Measurements from ENCODE around the gene NFYA. TPM values are rescaled to one million over a fixed set of nuclear protein-coding genes. Genes with fewer than 3 reads are reported as not detected.
"Not testable (repeated sequence)": the region's sequence is repeated elsewhere in the genome, so short reads cannot be mapped to it uniquely, and the experiment has no call there.

The NFYA gene
- total RNA-seq, 1 experiment from 2014 or later, result 15.7 TPM

- H3K9me2 ChIP-seq (replicated peaks; ENCODE audit: insufficient read depth, low read length), result no peaks in the 10 kb centered on the region
- H3K36me3 ChIP-seq (ENCODE audit: insufficient read depth, low read length), result peaks cover 69% of the 10 kb centered on the region; the same call in 1 of the 2 replicates
- no peaks in the 10 kb centered on the region for H3K4me1 ChIP-seq (ENCODE audit: low read length)
- H2AFZ ChIP-seq (ENCODE audit: low read length), result no peak overlapping the region
- H3K4me3 ChIP-seq (ENCODE audit: low read length), result no peak overlapping the region
- H4K20me1 ChIP-seq (ENCODE audit: insufficient read depth, low read depth, low read length), result no peaks in the 10 kb centered on the region
- H3K27me3 ChIP-seq (ENCODE audit: low read length), result no peaks in the 10 kb centered on the region
- no peaks in the 10 kb centered on the region for H3K9me3 ChIP-seq (ENCODE audit: low read length)
- no peak overlapping the region for H3K27ac ChIP-seq (ENCODE audit: low read length)
- H3K79me2 ChIP-seq (ENCODE audit: low read length), result no peaks in the 10 kb centered on the region; the same call in 1 of the 2 replicates
- H3K4me2 ChIP-seq (ENCODE audit: low read depth, low read length, poor library complexity, severe bottlenecking), result no peak overlapping the region
- H3K9ac ChIP-seq (ENCODE audit: low read length), result no peak overlapping the region
- DNase-seq, result no peak
Measured at GRCh38 chr6:41097467-41098090, 24.8 kb downstream of the NFYA start.

GRCh38 chr6:41098366-41098765 is 25.6 kb downstream of the NFYA start:
- Histone ChIP-seq H3K4me2 (ENCODE audit: low read depth, low read length, poor library complexity, severe bottlenecking) (no peak overlapping the region), H3K4me3 (ENCODE audit: low read length) (no peak overlapping the region), H3K9me2 (replicated peaks; ENCODE audit: insufficient read depth, low read length) (no peaks in the 10 kb centered on the region), H3K27me3 (ENCODE audit: low read length) (no peaks in the 10 kb centered on the region), H3K27ac (ENCODE audit: low read length) (no peak overlapping the region), H3K4me1 (ENCODE audit: low read length) (no peaks in the 10 kb centered on the region), H3K79me2 (ENCODE audit: low read length) (no peaks in the 10 kb centered on the region; the same call in 1 of the 2 replicates), H2AFZ (ENCODE audit: low read length) (no peak overlapping the region), H3K36me3 (ENCODE audit: insufficient read depth, low read length) (peaks cover 62% of the 10 kb centered on the region; the same call in 1 of the 2 replicates), H4K20me1 (ENCODE audit: insufficient read depth, low read depth, low read length) (no peaks in the 10 kb centered on the region), H3K9me3 (ENCODE audit: low read length) (no peaks in the 10 kb centered on the region), H3K9ac (ENCODE audit: low read length) (no peak overlapping the region)
- no peak for DNase-seq

- no peaks in the 10 kb centered on the region for H3K9me2 ChIP-seq (replicated peaks; ENCODE audit: insufficient read depth, low read length)
- no peak overlapping the region for H3K27ac ChIP-seq (ENCODE audit: low read length)
- no peak overlapping the region for H3K4me3 ChIP-seq (ENCODE audit: low read length)
- H3K27me3 ChIP-seq (ENCODE audit: low read length), result no peaks in the 10 kb centered on the region
- H3K9ac ChIP-seq (ENCODE audit: low read length), result no peak overlapping the region
- no peaks in the 10 kb centered on the region; the same call in 1 of the 2 replicates for H3K79me2 ChIP-seq (ENCODE audit: low read length)
- no peak for DNase-seq
- H3K4me1 ChIP-seq (ENCODE audit: low read length), result no peaks in the 10 kb centered on the region
- H3K36me3 ChIP-seq (ENCODE audit: insufficient read depth, low read length), result peaks cover 41% of the 10 kb centered on the region; the same call in 1 of the 2 replicates
- H2AFZ ChIP-seq (ENCODE audit: low read length), result no peak overlapping the region
- H4K20me1 ChIP-seq (ENCODE audit: insufficient read depth, low read depth, low read length), result no peaks in the 10 kb centered on the region
- no peaks in the 10 kb centered on the region for H3K9me3 ChIP-seq (ENCODE audit: low read length)
- H3K4me2 ChIP-seq (ENCODE audit: low read depth, low read length, poor library complexity, severe bottlenecking), result no peak overlapping the region
Measured at GRCh38 chr6:41100871-41101287, 28.1 kb downstream of the NFYA start.

- Histone ChIP-seq H2AFZ (ENCODE audit: low read length) (no peak overlapping the region), H3K36me3 (ENCODE audit: insufficient read depth, low read length) (peaks cover 16% of the 10 kb centered on the region; the same call in 1 of the 2 replicates), H3K27ac (ENCODE audit: low read length) (no peak overlapping the region), H3K9ac (ENCODE audit: low read length) (no peak overlapping the region), H3K4me3 (ENCODE audit: low read length) (no peak overlapping the region), H3K4me1 (ENCODE audit: low read length) (no peaks in the 10 kb centered on the region), H3K4me2 (ENCODE audit: low read depth, low read length, poor library complexity, severe bottlenecking) (no peak overlapping the region), H3K79me2 (ENCODE audit: low read length) (no peaks in the 10 kb centered on the region), H3K9me3 (ENCODE audit: low read length) (no peaks in the 10 kb centered on the region), H3K27me3 (ENCODE audit: low read length) (no peaks in the 10 kb centered on the region), H4K20me1 (ENCODE audit: insufficient read depth, low read depth, low read length) (no peaks in the 10 kb centered on the region), H3K9me2 (replicated peaks; ENCODE audit: insufficient read depth, low read length) (no peaks in the 10 kb centered on the region)
- no peak for DNase-seq
Measured at GRCh38 chr6:41103847-41104246, 31.1 kb downstream of the NFYA start.

GRCh38 chr6:41111017-41111416 is 38.2 kb downstream of the NFYA start:
- Histone ChIP-seq H3K9ac (ENCODE audit: low read length) (no peak overlapping the region), H3K27ac (ENCODE audit: low read length) (no peak overlapping the region), H3K9me3 (ENCODE audit: low read length) (no peaks in the 10 kb centered on the region), H3K9me2 (replicated peaks; ENCODE audit: insufficient read depth, low read length) (no peaks in the 10 kb centered on the region), H3K36me3 (ENCODE audit: insufficient read depth, low read length) (no peaks in the 10 kb centered on the region), H3K4me1 (ENCODE audit: low read length) (no peaks in the 10 kb centered on the region), H3K4me3 (ENCODE audit: low read length) (no peak overlapping the region), H3K79me2 (ENCODE audit: low read length) (no peaks in the 10 kb centered on the region), H4K20me1 (ENCODE audit: insufficient read depth, low read depth, low read length) (no peaks in the 10 kb centered on the region), H2AFZ (ENCODE audit: low read length) (no peak overlapping the region), H3K4me2 (ENCODE audit: low read depth, low read length, poor library complexity, severe bottlenecking) (no peak overlapping the region), H3K27me3 (ENCODE audit: low read length) (no peaks in the 10 kb centered on the region)
- no peak for DNase-seq

GRCh38 chr6:41115027-41115426 is 42.3 kb downstream of the NFYA start:
- not testable (repeated sequence) for DNase-seq; H2AFZ ChIP-seq (ENCODE audit: low read length); H3K27ac ChIP-seq (ENCODE audit: low read length); H3K79me2 ChIP-seq (ENCODE audit: low read length); H3K36me3 ChIP-seq (ENCODE audit: insufficient read depth, low read length); H3K4me1 ChIP-seq (ENCODE audit: low read length); H4K20me1 ChIP-seq (ENCODE audit: insufficient read depth, low read depth, low read length); H3K9ac ChIP-seq (ENCODE audit: low read length); H3K4me2 ChIP-seq (ENCODE audit: low read depth, low read length, poor library complexity, severe bottlenecking); H3K4me3 ChIP-seq (ENCODE audit: low read length); H3K9me3 ChIP-seq (ENCODE audit: low read length); H3K27me3 ChIP-seq (ENCODE audit: low read length); H3K9me2 ChIP-seq (replicated peaks; ENCODE audit: insufficient read depth, low read length)

- Histone ChIP-seq H3K4me3 (ENCODE audit: low read length) (no peak overlapping the region), H3K79me2 (ENCODE audit: low read length) (no peaks in the 10 kb centered on the region), H3K27ac (ENCODE audit: low read length) (no peak overlapping the region), H3K27me3 (ENCODE audit: low read length) (no peaks in the 10 kb centered on the region), H3K4me1 (ENCODE audit: low read length) (no peaks in the 10 kb centered on the region), H3K4me2 (ENCODE audit: low read depth, low read length, poor library complexity, severe bottlenecking) (no peak overlapping the region), H3K36me3 (ENCODE audit: insufficient read depth, low read length) (no peaks in the 10 kb centered on the region), H3K9ac (ENCODE audit: low read length) (no peak overlapping the region), H3K9me2 (replicated peaks; ENCODE audit: insufficient read depth, low read length) (no peaks in the 10 kb centered on the region), H3K9me3 (ENCODE audit: low read length) (no peaks in the 10 kb centered on the region), H2AFZ (ENCODE audit: low read length) (no peak overlapping the region), H4K20me1 (ENCODE audit: insufficient read depth, low read depth, low read length) (no peaks in the 10 kb centered on the region)
- DNase-seq, result no peak
Measured at GRCh38 chr6:41119508-41119907, 46.7 kb downstream of the NFYA start.

GRCh38 chr6:41120058-41120457 is 47.3 kb downstream of the NFYA start:
- no peak for DNase-seq
- Histone ChIP-seq H3K79me2 (ENCODE audit: low read length) (no peaks in the 10 kb centered on the region), H3K9me2 (replicated peaks; ENCODE audit: insufficient read depth, low read length) (no peaks in the 10 kb centered on the region), H3K9me3 (ENCODE audit: low read length) (no peaks in the 10 kb centered on the region), H3K4me1 (ENCODE audit: low read length) (no peaks in the 10 kb centered on the region), H3K4me3 (ENCODE audit: low read length) (no peak overlapping the region), H3K27ac (ENCODE audit: low read length) (no peak overlapping the region), H3K4me2 (ENCODE audit: low read depth, low read length, poor library complexity, severe bottlenecking) (no peak overlapping the region), H3K27me3 (ENCODE audit: low read length) (no peaks in the 10 kb centered on the region), H3K36me3 (ENCODE audit: insufficient read depth, low read length) (no peaks in the 10 kb centered on the region), H2AFZ (ENCODE audit: low read length) (no peak overlapping the region), H3K9ac (ENCODE audit: low read length) (no peak overlapping the region), H4K20me1 (ENCODE audit: insufficient read depth, low read depth, low read length) (no peaks in the 10 kb centered on the region)

Measured in Karpas-422 (cell line).